GM20000 (cell line): Measurements from ENCODE around the gene ABHD12.

ENCODE experiments used
- DNase-seq: peaks from one replicate; pipeline ENCODE4 v3.0.0; 2012; ENCODE audit warnings: low spot score
- CTCF ChIP-seq: IDR thresholded peaks from 2 replicates; pipeline ENCODE4 v1.5.1; 2012; ENCODE audit warnings: mild to moderate bottlenecking, control low read depth; ENCODE audit errors: extremely low read depth, missing control alignments

The ABHD12 gene

GRCh38 chr20:25369529-25369928, 21.1 kb downstream of the ABHD12 start:
- no peak for DNase-seq
- no peak for TF ChIP-seq CTCF

- no peak for DNase-seq
- no peak for TF ChIP-seq CTCF
These were observed 21.7 kb downstream of the ABHD12 start for GRCh38 chr20:25368976-25369375.

GRCh38 chr20:25368526-25368925, 22.1 kb downstream of the ABHD12 start:
- TF ChIP-seq CTCF = no peak
- DNase-seq = no peak

GRCh38 chr20:25364879-25365699, 25.5 kb downstream of the ABHD12 start:
- no peak for TF ChIP-seq CTCF
- no peak for DNase-seq

- no peak for TF ChIP-seq CTCF
- DNase-seq = no peak
These were observed 26.4 kb downstream of the ABHD12 start for GRCh38 chr20:25364180-25364788.

GRCh38 chr20:25361287-25361683, 29.4 kb downstream of the ABHD12 start:
- no peak for DNase-seq
- TF ChIP-seq CTCF = no peak

GRCh38 chr20:25360631-25361286, 29.9 kb downstream of the ABHD12 start:
- peak; percentile 32 for DNase-seq
- TF ChIP-seq CTCF = no peak
